Jurkat, Clone E6-1 (cell line): Measurements from ENCODE around the gene INPP5A.

Experiments
- DNase-seq: peaks from one replicate; pipeline ENCODE4 v3.0.0-alpha.2; 2011; ENCODE audit warnings: low read depth, low spot score
- H3K4me3 ChIP-seq: 2 replicates; pipeline ENCODE4 v1.5.1; 2011; ENCODE audit warnings: mild to moderate bottlenecking, low read length, control low read depth, moderate library complexity

Gene INPP5A

DNA sequence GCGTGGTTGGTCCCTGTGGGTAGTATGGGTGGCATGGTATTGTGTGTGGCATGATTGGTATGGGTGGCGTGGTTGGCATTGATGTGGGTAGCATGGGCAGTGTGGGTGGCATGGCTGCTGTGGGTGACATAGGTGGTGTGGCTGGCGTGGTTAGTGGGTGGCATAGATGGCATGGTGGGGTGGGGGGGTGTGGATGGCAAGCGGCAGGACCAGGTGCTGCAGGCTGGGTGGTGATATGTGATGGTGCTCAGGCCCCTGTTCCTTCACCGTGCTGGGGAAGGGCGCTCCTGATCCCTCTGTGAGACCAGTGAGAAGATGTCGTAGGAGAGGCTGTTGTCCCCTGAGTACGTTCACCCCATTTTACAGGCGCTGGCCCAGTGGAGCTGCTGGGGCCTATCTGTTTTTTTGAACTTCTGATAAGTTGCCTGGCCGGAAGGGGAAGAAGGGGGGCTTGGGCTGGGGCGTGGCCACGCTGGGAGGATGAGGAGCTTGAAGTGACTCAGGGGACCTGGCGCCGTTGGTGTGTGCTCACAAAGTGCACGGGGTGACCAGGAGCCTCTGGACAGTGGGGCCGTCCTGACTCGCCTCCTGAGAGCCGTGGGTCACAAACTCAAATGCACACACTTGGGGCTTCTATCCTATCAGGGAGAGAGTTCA, 17.5 kb downstream of the INPP5A start:
- no peak overlapping the region for H3K4me3 ChIP-seq
- DNase-seq, result no peak

DNA sequence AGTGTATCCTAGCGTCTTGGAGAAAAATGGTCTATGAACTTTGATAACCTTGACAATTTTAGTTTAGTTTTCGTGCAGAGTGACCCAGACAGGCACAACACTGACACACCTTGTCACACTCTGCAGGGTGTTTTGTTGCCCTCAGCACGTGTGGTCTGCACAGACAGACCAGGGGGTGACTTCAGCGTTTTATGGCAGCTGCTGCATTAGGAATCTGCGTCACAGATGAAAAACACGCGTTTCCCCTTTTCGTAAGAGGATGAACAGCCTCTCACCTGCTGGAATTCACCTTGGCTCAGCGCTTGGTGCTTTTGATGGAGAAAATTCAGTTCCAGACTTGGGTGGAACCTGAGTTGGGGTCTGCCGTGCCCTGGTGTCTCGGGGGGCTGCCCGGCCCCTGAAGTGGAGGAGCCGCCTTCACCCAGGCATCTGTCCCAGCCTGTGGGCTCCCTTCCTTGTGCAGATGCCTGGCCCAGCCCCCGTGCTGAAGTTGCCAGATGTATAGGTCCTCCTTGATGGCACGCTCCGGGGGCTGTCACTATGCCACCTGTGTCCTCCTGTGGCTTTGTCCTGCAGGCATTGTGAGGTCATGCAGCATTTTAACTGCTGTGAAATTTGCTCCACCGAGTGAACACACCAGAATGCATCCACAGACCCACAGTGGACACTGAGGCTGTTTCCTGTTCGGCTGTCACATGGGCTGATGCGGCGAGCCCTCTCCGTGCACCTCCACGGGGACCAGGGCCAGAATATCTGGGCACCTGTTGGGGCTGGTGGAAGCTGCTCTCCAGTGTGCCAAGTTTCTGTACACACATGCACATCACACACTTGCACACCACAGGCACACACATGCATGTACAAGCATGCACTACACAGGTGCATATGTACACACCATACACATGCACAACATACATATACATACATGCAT, 18.3 kb downstream of the INPP5A start:
- no peak for DNase-seq
- no peak overlapping the region for H3K4me3 ChIP-seq

DNA sequence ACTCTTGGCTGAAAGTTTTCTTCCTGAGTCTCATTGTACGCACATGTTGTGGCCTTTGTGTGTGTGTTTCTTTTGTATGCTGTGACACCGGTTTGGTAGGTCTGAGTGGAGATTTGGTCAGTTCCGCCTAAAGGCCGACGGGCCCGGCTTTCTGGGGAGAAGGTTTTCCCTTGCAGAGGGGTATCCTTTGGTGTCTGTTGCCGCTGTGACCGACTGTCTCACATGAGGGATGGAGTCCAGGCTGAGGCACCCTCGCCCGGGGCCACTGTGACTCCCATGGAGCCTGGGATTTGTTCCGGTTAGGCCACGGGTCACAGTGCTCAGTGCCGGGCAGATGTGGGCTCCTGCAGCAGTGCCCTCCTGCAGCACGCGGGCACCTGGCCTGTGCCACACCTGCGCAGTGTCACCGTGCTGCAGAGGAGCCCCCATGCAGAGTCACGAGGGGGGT, 19.4 kb downstream of the INPP5A start:
- DNase-seq, result no peak

DNA sequence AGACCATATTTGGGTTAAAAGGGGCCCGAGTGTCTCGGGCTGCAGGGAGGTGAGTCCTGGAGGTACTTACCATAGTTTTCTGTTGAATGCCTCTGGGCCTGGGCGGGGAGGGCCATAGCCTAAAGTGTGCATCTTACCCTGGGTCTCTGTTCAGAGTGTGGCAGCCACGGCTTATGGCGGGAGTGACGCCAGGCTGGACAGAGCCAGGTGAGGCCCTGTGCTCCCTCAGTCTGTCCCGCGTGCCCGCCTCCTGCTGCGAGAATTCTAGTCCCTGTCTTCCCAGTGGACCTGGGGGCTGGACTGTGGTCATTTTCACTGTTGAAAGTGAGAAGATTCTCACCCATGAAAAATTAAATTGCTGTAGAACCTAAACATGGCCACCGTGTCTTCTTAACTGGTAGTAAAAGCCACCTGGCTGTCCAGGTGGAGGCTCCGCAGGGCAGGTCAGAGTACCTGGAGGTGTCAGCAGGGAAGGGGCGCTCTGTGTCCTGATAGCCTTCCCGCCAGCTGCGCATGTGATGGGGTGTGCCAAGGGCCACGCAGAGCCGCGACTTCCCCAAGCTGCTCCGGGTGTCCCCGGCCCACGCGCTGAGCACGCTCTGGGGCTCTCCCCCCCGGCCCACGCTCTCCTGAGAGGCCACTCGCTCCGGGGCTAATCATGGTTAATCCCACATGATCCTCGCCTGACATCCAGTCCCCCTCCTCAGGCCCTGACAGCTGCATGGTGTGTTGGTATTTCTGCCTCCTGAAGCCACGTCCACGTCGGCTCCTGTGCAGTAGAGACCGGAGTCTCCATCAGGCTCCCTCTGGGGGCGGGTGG, 20.3 kb downstream of the INPP5A start:
- no peak overlapping the region for H3K4me3 ChIP-seq
- no peak for DNase-seq

More for the DNA sequence above, 19.4 kb downstream of the INPP5A start:
- no peak overlapping the region for H3K4me3 ChIP-seq

DNA sequence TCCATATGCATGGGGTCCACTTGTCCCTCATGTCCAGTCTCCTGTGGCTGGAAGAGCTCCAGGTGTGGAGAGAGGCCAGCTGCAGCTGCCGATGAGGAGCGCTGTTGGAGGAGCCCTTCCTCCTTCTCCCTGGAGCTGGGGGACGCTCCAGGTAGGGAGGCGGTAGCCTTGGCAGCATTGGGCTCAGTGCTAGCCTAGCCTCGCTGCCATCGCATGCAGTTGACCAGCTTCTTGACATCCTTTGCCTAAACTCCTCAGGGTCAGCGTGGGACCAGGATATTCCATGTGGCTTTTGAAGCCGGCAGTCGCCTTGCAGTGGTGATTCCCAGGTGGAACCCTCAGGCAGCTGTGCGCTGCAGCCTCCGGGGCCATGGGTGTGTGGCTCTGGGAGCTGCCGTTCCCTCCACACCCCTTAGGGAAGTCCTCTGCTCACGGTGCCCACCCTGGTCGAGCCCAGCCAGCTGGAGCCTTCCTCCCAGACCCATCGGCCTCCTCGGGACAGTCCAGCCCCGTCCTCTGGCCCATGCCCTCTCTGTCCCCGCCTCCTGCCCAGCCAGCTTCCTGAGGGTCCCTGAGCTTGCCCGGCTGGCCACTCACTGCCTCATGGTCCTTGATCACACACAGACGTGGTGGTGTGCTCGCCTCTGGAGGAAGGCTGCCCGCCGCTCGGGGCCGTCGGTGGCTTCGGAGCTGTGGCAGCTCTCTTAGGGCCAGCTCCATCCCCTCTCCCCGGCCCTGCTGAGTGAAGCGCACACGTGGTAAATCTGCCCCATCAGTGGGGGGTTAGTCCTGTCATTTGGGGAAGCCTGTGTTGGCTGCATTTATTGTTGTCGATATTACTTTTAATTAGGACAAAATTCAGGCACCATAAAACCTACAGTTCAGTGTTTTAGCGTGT, 21.2 kb downstream of the INPP5A start:
- H3K4me3 ChIP-seq, result no peak overlapping the region

DNA sequence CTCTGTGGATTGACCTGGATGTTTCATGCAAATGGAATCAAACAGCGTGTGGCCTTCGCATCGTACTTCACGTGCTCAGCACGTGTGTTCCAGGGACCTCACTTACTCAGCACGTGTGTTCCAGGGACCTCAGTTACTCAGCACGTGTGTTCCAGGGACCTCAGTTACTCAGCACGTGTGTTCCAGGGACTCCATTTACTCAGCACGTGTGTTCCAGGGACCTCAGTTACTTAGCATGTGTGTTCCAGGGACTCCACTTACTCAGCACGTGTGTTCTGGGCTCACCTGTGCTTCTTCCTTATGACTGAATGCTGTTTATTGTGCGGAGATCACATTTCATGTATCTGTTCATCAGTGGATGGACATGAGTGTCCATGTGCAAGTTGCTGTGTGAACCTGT, 22.0 kb downstream of the INPP5A start:
- H3K4me3 ChIP-seq, result no peak overlapping the region
- no peak for DNase-seq

More for the DNA sequence above, 21.2 kb downstream of the INPP5A start:
- DNase-seq, result no peak

DNA sequence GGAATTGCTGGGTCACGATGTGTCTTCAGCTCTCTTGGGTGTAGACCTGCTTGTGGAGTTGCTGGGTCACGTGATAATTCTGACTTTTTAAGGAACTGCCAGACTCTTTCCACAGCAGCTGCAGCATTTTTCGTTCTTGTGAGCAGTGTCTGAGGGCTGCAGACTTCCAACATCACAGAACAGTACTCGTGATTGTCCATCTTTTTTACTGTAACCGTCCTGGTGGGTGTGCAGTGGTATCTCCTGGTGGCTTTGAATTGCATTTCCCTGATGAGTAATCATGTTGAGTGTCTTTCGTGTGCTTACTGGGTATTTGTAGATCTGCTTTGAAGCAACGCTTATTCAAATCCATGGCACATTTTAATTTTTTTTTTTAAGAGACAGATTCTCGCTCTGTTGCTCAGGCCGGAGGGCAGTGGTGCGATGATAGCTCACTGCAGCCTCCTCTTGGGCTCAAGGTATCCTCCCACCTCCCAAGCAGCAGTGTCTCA, 22.7 kb downstream of the INPP5A start:
- no peak for DNase-seq

DNA sequence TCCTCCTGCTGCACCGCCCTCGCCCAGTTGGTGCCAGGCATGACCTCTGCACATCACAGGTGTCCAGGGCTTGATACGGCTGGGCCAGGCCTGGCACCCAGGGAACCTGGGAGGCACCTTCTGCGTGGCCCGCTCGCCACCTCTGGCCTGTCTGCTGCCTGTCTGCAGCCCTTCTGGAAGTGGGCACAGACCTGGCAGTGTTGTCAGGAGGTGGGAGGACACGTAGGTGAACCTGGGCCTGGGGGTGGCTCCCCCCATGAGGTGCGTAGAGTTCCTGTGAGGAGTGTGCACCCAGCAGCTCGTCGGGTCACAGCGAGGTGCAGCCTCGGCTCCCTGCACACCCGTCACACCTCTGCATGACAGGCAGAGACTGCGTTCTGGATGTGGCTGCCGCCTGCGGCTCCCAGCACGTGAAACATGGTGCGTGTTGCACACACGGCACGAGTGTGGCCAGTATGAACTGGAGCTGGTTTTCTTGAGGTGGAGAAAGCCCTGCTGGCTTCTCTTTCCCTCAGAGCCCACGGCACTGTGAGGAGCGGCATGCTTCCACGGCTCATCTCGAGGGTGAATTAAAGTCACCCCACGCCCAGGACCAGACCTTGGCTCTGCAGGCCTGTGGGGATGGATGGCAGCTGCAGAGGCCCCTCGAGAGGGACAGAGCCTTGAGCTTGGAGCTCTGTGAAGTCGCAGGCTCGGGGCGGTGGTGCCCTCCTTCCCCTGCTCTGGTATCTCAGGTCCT, 24.8 kb downstream of the INPP5A start:
- H3K4me3 ChIP-seq, result no peak overlapping the region
- DNase-seq, result no peak

More for the DNA sequence above, 22.7 kb downstream of the INPP5A start:
- H3K4me3 ChIP-seq, result no peak overlapping the region

DNA sequence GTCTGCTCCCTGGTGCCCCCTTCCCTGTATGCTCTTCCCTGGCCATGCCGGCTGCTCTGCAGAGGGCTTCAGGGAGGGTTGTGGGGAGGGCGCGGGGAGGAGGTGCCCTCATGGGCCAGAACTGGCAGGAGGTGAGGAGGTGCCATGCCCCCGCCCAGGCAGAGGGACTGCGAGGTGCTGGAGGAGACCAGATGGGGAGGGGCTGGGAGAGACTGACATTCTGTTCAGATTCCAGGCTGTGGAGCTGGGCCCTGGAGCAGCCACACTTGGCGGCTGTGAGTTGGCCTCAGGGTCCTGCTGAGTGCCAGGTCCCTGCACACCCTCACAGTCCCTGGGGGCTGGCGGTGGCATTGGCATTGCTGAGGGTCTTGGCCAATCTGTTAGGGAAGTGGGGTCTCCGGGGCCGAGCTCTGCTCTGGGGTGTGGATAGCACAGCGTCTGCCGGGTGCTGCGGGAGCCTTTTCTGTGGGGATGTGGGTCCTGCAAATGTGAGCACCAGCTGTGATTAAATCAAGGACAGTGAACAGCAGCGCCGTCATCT, 25.4 kb downstream of the INPP5A start:
- DNase-seq, result no peak
- H3K4me3 ChIP-seq, result no peak overlapping the region

DNA sequence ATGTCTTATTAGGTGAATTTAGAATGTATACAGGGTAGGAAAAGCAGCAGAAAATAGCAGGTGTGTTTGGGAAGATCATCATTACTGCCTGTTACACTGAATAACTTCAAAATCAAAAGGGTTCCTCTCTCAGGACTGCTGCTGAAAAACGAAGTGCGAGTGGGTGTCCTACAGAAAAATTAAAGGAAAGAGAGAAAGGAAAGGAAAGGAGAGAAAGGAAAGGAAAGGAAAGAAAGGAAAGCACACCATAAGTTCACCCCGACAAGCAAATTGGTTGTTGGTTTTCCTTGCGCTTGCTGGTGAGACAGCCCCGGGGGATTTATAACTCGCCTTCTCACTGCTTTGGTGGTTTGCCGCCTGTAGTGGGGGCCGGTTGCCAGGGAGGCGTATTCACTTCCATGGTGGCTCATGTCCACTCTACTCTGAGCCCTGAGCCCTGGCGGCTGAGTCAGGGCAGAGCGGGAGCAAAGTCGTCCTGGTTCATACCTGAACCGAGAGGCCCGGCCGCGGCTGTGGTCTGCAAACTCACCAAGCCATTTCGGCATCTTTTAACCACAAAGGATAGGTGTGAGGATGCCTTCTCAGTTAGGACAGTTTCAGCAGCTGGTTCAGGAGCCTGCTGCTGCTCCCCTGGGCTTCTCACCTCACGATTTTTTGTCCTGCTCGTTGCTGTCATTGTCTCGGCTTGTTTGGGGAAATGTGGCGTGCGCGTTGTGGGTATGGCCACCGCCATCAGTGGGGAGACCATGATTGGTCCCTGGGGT, 26.1 kb downstream of the INPP5A start:
- DNase-seq, result no peak
- H3K4me3 ChIP-seq, result no peak overlapping the region

DNA sequence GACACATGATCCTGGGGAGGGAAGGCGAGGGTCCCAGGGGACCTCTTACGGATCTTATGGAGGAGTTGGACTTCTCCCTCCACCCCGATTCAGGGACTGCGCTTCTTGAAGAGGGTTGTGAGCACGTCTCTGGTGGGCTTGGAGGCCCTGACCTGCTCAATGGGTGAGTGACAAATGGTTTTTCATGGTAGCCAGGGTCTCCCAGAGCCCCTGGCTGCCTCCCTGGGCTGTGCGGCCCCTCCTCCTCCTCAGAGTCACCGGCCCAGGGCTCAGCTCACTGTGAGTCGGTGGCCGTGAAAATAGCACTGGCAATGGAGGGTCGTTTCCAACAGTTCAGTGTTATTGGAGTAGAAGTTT, 26.6 kb downstream of the INPP5A start:
- no peak for DNase-seq
- no peak overlapping the region for H3K4me3 ChIP-seq

DNA sequence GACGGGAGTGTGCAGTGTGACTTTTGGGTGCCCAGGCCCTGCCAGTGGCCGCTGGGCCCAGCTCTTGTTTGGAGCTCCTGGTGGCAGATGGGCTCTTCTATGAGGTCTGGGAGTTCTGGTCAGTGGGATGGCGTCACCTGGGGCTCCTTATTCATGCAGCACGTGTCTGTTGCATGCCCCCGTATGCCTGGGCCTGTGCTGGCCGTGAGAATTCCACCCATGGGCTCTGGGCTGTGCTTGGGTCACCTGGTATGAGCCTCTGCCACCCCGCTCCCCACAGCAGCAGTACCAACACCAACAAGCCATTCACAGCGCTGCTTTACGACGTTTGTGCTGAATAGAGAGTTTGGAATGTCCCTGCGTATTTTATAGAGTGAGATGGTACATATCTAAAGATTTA, 27.1 kb downstream of the INPP5A start:
- DNase-seq, result no peak
- no peak overlapping the region for H3K4me3 ChIP-seq

DNA sequence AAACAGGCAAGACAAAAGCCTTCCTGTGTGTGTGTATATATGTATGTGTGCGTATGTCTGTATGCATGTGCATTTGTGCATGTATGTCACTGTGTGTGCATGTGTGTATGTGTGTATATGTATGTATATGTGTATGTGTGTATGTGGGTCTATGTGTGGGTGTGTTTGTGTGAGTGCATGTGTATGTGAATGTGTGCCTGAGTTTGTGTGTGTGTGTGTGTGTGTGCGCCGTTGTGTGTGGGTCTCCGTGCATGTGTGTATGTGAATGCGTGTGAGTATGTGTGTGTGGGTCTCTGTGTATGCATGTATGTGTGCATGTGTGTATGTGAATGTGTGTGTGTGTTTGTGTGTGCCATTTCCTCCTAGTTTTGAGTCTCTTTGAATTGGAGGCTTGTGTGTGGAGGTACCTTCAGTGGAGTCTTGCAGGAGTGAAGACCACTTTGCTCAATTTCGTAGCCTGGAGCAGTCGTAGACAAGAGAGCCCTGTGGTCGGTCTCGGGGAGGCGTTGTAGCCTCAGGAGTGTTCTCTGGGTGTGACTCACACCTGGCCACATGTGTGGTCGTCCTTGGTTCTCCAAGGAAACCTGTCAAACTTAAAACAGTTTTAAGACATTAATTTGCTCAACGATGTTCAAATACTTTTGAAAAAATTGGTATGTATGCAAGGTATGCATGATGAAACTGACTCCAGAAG, 28.1 kb downstream of the INPP5A start:
- no peak overlapping the region for H3K4me3 ChIP-seq
- no peak for DNase-seq

DNA sequence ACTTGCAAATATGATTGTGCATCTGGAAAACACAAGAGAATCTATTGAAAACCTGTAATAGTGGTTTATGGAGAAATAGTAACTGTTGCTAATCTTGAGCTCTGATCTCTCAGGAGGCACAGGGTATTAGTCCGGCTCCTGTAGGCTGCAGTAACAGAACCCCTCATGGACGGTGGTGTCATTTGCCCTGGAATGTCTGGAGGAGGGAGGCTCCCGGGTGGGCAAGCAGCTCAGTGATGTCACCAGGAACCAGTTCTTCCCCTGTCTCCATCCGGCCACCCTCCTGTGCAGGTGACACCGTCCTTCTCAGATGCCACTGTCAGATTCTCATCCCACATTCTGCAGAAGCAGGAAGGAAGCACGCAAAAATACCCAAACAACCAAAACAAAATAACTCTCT, 29.3 kb downstream of the INPP5A start:
- no peak for DNase-seq
- H3K4me3 ChIP-seq, result no peak overlapping the region

DNA sequence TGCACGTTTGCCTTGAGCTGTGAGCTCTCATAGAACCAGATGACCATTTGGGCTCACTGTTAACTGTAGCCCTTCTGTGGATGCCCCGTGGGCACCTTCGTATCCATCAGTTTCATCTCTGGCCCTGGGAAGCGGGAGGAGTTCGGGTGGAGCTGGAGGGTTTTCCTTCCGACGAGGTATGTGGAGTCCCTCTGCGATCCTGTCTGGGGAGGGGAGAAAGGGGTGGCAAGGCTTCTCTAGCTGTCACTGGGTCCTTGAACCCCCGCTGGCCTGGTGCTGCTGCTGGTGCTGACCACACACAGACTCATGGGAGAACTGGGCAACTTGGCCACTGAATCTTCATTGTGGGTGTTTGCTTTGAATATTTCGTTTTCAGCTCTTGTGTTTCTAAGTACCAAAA, 32.7 kb downstream of the INPP5A start:
- no peak overlapping the region for H3K4me3 ChIP-seq

More for the DNA sequence above, 32.7 kb downstream of the INPP5A start:
- DNase-seq, result no peak
